ENCODE results near the gene RNF151. TPM values are rescaled to one million over a fixed set of nuclear protein-coding genes. Genes with fewer than 3 reads are reported as not detected.
A peak's percentile ranks its signal among the peaks of the same experiment; 100 is the strongest.

RNF151 gene
- total and polyA plus RNA-seq, 10 of the 15 experiments (the other 5 are each of a cell fraction or from before 2014, with no cell fraction given), result 0.17 to 0.56 TPM; not detected in 8

GRCh38 chr16:1983544-1984346 is 17.1 kb downstream of the RNF151 start, which contains the start of gene GFER:
Gene GFER (plus strand): TSS chr16:1984193. CDS start chr16:1984219, 26 bp downstream.
- ChIA-PET SMC1A (ENCODE audit: uncharacterized antibody, unreplicated experiment) (no interaction called here), CTCF (no interaction called here), POLR2A (interaction anchor here (4.7 kb wide), 1 partner anchor 12 kb away, joined by 21 read pairs; the partner anchor contains the start of gene TBL3), RAD21 (ENCODE audit: unreplicated experiment) (interaction anchor here (0.9 to 2.1 kb wide), 3 partner anchors 12 to 157 kb away, joined by 3 to 6 read pairs (median 3); partner anchors contain the start of gene TBL3)
- H3K9me3 ChIP-seq (replicated peaks; ENCODE audit: control insufficient read depth, insufficient read depth, low read length), result no peaks in the 10 kb centered on the region
- H4K20me1 ChIP-seq (ENCODE audit: control insufficient read depth, insufficient read depth), result no peaks in the 10 kb centered on the region
- intact Hi-C loops (cut with micrococcal nuclease; ENCODE audit: unreplicated experiment), result no loop called here
- H3K79me2 ChIP-seq (ENCODE audit: control insufficient read depth, insufficient read depth, low read length), result no peaks in the 10 kb centered on the region; the same call in none of the 2 replicates
- under 1% methylated on average over 69 of the region's 109 CpGs for WGBS (ENCODE audit: insufficient coverage, insufficient replicate concordance, low lambda C conversion rate, missing lambda C conversion rate)
- peak within 1 kb of the TSS; percentile 81 for H2AFZ ChIP-seq (ENCODE audit: control insufficient read depth, low read depth, low read length)
- ATAC-seq (peak; percentile 91), DNase-seq (ENCODE audit: low read depth, low spot score) (peak; percentile 43), FAIRE-seq (peak; percentile 38)
- H3K4me3 ChIP-seq, result peak within 1 kb of the TSS; percentile 87
- H3K27ac ChIP-seq (ENCODE audit: control insufficient read depth, insufficient read depth), result no peak within 1 kb of the TSS
- H3K9ac ChIP-seq (ENCODE audit: control insufficient read depth, insufficient read depth, low read length), result peak within 1 kb of the TSS; percentile 80
- peak within 1 kb of the TSS; percentile 95 for H3K4me2 ChIP-seq (ENCODE audit: control insufficient read depth, insufficient read depth)
- 0 out of 4 replicates have a peak, but pooled peaks cover 0 to 5% of the 10 kb centered on the region in 2 experiments for H3K27me3 ChIP-seq (replicated peaks in 1 of 2; ENCODE audit: control insufficient read depth in 2 of 2, insufficient read depth in 2 of 2, low read length in 1 of 2)
- H3K36me3 ChIP-seq (ENCODE audit: control insufficient read depth in 2 of 2, insufficient read depth in 2 of 2, low read length in 1 of 2), result peaks cover 5 to 7% of the 10 kb centered on the region in 2 experiments; a peak in 3 of 4 replicates
- in situ Hi-C loops (cut with MboI), result no loop called here
- H3K4me1 ChIP-seq (ENCODE audit: control insufficient read depth, insufficient read depth, low read length), result peaks cover 28% of the 10 kb centered on the region
- BruUV-seq (replicated peaks), result no TSS peak
- no peak for TF ChIP-seq ZNF622 (IDR thresholded peaks at IDR 0.05)
- peak; percentile 83; the same call in 1 of the 2 replicates for TF ChIP-seq TAF1 (IDR thresholded peaks at IDR 0.05; ENCODE audit: borderline replicate concordance, low read depth, low read length)
- peak; percentile 74; the same call in 1 of the 2 replicates for TF ChIP-seq DPF2 (IDR thresholded peaks at IDR 0.05)
- TF ChIP-seq ZNF207 (IDR thresholded peaks at IDR 0.05; ENCODE audit: borderline replicate concordance), result peak; percentile 49; the same call in 1 of the 2 replicates
- no peak for TF ChIP-seq WRNIP1 (IDR thresholded peaks at IDR 0.05; ENCODE audit: borderline replicate concordance, low read depth, low read length)
- 0 out of 2 replicates have a peak, but pooled peaks have one; percentile 49 for TF ChIP-seq ASH2L (IDR thresholded peaks at IDR 0.05; ENCODE audit: borderline replicate concordance, low read depth)
- no peak for TF ChIP-seq CREB1 (IDR thresholded peaks at IDR 0.05; ENCODE audit: low read depth)
- no peak for TF ChIP-seq CBX5 (IDR thresholded peaks at IDR 0.05; ENCODE audit: low read depth)
- TF ChIP-seq CREM (IDR thresholded peaks at IDR 0.05; ENCODE audit: low read depth), result no peak
- 0 out of 2 replicates have a peak, but pooled peaks have one; percentile 48 for TF ChIP-seq ZNF592 (IDR thresholded peaks at IDR 0.05)
- no peak for TF ChIP-seq HDAC6 (IDR thresholded peaks at IDR 0.05; ENCODE audit: unreplicated experiment)
- peak; percentile 99 for TF ChIP-seq SMARCA5 (IDR thresholded peaks at IDR 0.05)
- TF ChIP-seq ZNF274 (IDR thresholded peaks at IDR 0.05; ENCODE audit: insufficient read depth, insufficient read length), result no peak
- no peak for TF ChIP-seq CBX3 (IDR thresholded peaks at IDR 0.05; ENCODE audit: borderline replicate concordance, low read depth)
- no peak for TF ChIP-seq MTA2 (IDR thresholded peaks at IDR 0.05; ENCODE audit: low read depth)
- no peak for TF ChIP-seq MEF2A (IDR thresholded peaks at IDR 0.05; ENCODE audit: insufficient read depth, low read depth, low read length)
- peak; percentile 99 for TF ChIP-seq YY1 (IDR thresholded peaks at IDR 0.05; ENCODE audit: low read depth, low read length)
- no peak for TF ChIP-seq TCF3 (IDR thresholded peaks at IDR 0.05; ENCODE audit: borderline replicate concordance, insufficient read depth, low read depth, low read length)
- TF ChIP-seq EED (IDR thresholded peaks at IDR 0.05; ENCODE audit: low read depth), result no peak
- TF ChIP-seq SUPT20H (IDR thresholded peaks at IDR 0.05; ENCODE audit: borderline replicate concordance, control insufficient read depth, low read depth, low read length), result no peak

Measured in GM12878 (cell line).